NCI-H2196 (cell line): ENCODE results near the gene HEG1.

Experiments
- DNase-seq: peaks from one replicate; lab custom pipeline; 2025; ENCODE audit not compliant: unreplicated experiment; lab: John Stamatoyannopoulos, UW

HEG1 gene

GRCh38 chr3:125072749-125073389 is 17.1 kb upstream of the HEG1 start:
- no peak for DNase-seq

DNA sequence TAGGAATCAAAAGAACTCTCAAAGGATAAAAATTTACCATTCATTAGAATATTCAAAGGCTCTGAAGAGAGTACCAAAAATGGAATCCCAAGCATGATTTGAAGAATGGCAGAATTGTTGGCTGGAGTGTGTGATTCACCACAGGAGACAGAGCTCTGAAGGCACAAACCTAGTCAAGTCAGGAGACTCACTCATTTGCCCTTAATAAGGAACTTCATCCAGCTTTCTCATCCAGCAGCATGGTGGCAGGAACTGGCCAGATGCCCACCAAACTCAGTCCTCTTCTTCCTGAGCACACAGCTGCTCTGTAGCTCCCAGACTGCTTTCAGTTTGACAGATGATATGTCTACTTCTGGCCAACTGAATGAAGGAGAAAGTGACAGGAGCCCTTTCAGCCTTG is 16.5 kb upstream of the HEG1 start:
- DNase-seq, result peak; percentile 36

DNA sequence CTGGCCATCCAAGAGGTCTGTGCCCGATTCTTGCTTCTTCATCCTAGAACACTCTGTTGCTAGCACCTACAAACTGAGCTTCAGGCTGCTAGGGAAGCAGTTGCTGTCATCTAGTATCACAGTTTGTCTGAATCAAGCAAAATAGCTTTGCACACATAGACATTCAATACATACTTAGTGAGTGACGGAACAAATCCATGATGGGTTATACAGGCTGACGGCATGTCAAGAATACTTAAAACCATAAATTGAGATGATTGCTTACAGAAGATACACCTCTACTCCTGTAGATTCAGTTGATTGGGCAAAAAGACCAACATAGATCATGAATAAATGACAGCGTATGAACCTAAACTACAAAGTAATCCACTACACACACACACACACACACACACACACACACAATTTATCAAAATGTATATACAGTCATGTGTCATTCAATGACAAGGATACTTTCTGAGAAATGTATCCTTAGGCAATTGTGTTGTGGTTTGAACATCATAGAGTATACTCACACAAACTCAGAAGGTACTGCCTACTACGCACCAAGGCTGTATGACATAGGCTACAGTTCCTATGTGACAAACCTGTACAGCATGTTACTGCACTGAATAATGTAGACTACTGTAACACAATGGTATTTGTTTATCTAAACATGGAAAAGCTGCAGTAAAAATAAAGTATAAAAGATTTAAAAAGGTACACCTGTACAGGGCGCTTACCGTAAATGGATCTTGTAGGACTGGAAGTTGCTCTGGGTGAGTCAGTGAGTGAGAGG is 14.4 kb upstream of the HEG1 start:
- no peak for DNase-seq

- DNase-seq, result no peak
Measured at GRCh38 chr3:125069452-125069851, 13.7 kb upstream of the HEG1 start.

- DNase-seq, result no peak
Measured at GRCh38 chr3:125068265-125068664, 12.5 kb upstream of the HEG1 start.

DNA sequence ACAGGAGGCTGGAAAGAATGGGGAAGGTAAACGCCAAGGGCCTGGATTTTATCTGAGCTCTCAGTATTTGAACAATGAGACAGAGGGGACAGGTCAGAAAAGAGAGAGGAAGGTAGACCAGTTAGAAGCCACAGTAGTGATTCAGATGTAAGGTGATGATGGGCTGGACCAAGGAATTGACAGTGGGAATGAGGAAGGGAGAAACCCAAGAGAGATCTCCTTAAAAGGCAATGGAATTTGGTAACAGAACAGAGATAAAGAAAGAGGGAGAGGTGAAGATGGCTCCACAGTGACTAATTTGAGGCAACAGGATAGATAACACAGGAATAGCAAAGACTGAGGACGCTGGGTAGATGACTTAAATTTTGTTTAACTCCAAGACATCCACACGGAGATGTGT is 11.4 kb upstream of the HEG1 start:
- DNase-seq, result no peak

GRCh38 chr3:125062904-125063618 is 7.3 kb upstream of the HEG1 start:
- DNase-seq, result peak; percentile 42

DNA sequence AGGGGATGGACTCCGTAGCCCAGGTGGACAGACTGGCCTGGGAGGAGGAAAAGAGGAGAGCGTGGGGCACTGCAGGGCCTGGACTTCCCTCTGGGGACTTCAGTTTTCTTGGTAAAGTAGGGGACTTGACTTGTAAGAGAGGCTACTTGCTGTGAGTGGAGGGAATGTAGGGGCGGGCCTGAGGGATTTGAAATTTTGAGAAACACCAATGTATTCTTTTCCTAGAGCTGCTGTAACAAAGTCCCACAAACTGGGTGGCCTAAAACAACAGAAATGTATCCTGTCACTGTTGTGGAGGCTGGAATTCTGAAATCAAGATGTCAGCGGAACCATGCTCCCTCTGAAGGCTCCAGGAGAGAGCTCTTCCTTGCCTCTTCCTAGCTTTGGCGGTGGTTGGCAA is 5.8 kb upstream of the HEG1 start:
- no peak for DNase-seq

GRCh38 chr3:125061170-125061569 is 5.4 kb upstream of the HEG1 start:
- no peak for DNase-seq

DNA sequence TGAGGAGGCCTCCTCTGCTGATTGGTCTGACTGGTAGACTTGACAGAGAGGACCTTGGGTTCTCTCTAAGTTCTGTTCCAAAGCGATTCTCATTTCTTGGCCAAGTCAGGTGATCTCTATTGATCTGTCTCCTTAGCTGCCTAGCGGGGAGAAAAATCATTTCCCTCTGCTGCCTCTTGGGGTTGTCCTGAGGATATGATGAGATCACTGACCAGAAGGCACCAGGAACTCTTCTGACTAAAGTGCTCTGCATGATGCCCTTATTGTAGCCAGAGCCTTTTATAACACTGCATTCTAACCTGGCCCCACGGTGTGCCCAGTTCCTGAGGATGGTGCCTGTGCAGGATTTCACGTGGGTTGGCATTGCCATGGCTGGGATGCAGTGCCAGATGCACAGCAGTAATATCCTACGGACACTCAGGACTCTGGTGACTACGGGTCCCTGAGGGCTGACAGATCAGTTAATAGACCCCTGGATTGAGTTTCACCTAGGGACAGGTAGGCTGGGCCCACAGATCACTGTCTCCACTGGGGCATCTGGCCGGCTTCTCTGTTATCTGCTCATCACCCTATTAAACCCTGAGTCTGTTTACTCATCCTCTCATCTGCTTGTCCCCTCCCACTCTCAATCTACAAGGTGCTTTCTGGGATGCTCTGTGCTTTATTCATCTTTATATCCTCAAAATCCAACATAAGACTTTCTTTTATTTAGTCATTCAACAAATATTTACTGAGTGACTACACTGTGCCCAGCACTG is 3.9 kb upstream of the HEG1 start:
- peak; percentile 61 for DNase-seq

DNA sequence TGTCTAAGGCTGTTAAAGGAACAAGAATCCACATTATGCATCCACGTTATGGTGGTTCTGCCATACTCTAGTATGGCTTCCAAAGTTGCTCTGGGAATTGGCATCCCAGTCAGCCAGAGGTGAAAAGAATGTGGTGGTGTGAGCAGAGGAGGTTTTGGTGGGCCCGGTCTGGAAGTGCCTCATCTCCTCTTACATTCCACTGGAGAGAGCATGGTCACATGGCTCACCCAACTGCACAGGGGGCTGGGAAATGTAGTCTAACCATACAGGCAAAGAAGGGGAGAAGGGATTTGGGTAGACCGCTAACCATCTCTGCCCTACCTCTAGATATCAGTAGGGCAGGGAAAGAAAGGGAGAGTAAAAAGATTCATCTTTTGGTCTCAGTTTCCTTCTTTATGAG is 3.2 kb upstream of the HEG1 start:
- DNase-seq, result no peak

- DNase-seq, result no peak
Measured at GRCh38 chr3:125058529-125058928, 2.7 kb upstream of the HEG1 start.

- no peak for DNase-seq
Measured at GRCh38 chr3:125057186-125057850, 1.5 kb upstream of the HEG1 start.

DNA sequence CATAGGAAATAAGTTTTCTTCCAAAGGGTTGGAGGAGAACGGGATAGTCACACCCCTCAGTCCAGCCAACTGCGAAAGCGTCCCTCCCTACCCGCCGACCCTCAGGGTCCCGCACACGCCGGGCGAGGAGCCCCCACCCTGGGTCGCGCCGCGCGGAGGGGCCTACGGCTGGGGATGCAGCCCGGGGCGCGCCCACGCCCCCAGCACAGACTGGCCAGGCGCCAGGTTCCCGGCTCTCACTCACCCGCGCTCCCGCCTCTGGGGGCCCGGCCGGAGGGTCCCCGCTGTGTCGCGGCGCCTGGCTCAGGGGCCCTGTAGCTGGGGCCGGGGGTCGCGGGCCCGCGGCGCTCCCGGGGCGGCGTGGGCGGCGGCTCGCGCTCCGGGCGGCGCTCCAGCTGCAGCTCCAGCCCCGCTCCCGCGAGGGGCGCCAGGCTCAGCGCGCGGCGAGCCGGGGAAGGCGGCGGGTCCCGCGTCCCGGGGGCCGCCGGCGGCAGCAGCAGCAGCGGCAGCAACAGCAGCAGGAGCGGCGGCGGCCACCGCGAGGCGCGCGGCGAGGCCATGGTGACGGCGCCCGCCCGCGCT is 375 bp downstream of the HEG1 start:
- no peak for DNase-seq

DNA sequence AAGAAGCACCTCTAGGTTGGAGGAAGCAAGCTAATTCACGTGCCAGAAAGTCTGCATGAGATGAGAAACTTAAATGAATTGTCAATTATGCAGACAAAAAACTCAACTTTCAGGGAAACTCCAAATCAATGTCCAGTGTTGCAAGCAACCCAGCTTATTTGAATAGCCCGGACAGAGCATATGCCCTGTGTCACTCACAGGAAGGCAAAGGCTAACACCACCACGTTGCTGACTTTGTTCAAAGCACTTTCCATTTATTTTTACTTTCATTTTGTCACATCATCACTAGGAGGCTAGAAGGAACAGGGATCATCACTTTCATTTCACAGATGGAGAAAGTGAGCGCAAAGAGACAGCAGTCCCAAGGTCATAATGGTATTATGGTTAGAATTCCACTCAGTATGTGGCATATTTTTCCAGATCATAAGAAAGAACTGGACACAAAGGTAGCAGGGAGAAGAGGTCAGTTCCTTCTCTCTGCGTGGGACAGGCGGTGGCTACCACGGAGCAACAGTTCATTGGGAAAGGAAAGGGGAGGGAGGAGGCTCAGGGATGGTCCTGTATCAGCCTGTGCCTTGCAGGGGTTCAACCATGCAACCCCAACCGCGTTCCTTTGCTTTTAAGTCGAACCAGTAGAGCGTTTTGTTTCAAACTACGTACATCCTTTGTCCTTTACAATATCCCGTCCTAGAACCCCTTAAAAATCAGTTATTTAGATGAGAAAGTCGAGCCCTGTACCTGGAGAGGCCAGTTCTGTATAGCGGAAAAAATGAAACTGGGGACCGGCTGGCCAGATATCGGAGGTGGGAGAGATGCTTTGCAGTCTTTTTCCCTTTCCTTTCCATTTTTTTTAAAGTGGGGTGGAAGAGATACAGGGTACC is 1.1 kb downstream of the HEG1 start:
- DNase-seq, result no peak

DNA sequence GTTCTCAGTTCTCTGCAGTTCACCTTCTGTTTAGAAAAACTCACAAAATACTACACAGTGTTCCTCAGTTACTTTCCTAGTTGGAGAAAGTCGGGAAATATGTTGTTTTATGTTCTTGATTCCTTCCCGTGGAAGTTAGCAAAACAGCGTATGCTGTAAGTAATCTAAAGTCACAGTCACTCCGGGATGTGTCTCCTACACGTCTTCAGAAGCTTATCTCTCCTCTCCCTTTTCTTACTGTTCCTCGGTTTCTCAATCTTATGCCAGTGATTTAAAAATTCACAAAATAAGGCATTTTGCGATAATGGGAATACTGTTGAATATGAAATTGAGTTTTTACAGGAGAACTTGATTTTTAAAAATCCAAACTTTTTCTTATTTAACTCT is 1.7 kb downstream of the HEG1 start:
- DNase-seq, result no peak

GRCh38 chr3:125053304-125053699 is 2.5 kb downstream of the HEG1 start:
- DNase-seq, result no peak

DNA sequence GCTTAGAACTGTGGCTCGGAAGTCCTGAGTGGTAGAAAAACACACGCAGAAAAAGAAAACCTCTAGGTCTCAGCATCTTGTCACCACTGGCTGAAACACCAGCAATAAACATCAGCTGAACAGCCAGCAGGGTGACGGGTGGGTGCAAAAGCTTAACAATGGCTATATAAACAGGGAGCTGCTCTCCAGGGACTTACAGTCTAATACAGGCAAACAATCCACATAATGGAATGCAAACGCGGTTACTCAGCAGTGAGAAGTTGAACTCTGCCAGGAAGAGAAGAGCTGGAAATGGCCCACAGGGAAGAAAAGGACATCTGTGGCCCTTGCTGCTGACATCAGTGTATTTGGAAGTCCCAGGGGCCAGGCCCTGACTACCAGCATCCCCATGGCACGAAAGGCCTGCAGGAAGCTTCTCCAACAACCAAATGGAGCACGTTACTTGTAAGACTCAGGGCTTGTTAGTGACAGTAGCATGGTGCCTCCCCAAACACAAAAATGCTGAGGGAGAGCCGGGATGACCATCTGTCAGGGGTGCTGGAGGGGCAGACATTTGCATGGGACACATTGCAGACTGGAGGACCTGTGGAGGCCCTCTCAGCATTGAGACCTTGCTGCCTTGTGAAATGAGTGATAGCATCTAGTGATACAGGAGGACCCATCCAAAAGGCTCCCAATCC is 3.0 kb downstream of the HEG1 start:
- no peak for DNase-seq
